GM12878 (cell line): ENCODE results near the gene ATP6V0E1. TPM values are rescaled to one million over a fixed set of nuclear protein-coding genes. Genes with fewer than 3 reads are reported as not detected.
"Not testable (repeated sequence)": the region's sequence is repeated elsewhere in the genome, so short reads cannot be mapped to it uniquely, and the experiment has no call there.

ENCODE experiments used
- ATAC-seq: fragments of 200-7000 bp; cut with Tn5 transposase; 3 replicates; pipeline ENCODE4 v1.9.1; 2020; ENCODE audit warnings: mild to moderate bottlenecking, moderate library complexity
- BruUV-seq: library from RNA; stranded (reverse); fragments of 400-500 nt; replicated peaks from 2 replicates; lab custom pipeline; 2021; lab: Mats Ljungman, UMichigan
- CTCF ChIA-PET: fragments of 300-600 bp; sonication (Branson Sonifier 250); formaldehyde crosslinking; extraction: SDS; loops from one replicate; lab custom pipeline; 2021; ENCODE audit warnings: inconsistent platforms; lab: Yijun Ruan, JAX
- POLR2A ChIA-PET: fragments of 350-600 bp; formaldehyde crosslinking; extraction: SDS; loops from one replicate; lab custom pipeline; 2021; ENCODE audit warnings: inconsistent platforms; lab: Charles Lee
- RAD21 ChIA-PET: fragments of 300-600 bp; sonication (Branson Sonifier 250); formaldehyde crosslinking; loops from one replicate; lab custom pipeline; 2023; ENCODE audit warnings: antibody characterized with exemption; ENCODE audit not compliant: unreplicated experiment; lab: Charles Lee
- SMC1A ChIA-PET: fragments of 300-600 bp; sonication (Branson Sonifier 250); formaldehyde crosslinking; loops from one replicate; lab custom pipeline; 2023; ENCODE audit not compliant: unreplicated experiment, uncharacterized antibody; lab: Charles Lee
- DNase-seq: peaks from one replicate; pipeline ENCODE4 v3.0.0-alpha.2; 2011; ENCODE audit warnings: low read depth, low spot score
- FAIRE-seq: peaks from 3 replicates; lab custom pipeline; 2011; peaks lifted over from hg19 to GRCh38; lab: Jason Lieb, UNC
- H2AFZ ChIP-seq: 2 replicates; pipeline ENCODE4 v1.6.0; 2011; ENCODE audit warnings: low read depth, low read length, control low read depth; ENCODE audit not compliant: control insufficient read depth
- H3K27ac ChIP-seq: 2 replicates; pipeline ENCODE4 v1.5.1; 2011; ENCODE audit warnings: control low read depth; ENCODE audit not compliant: control insufficient read depth, insufficient read depth
- H3K27me3 ChIP-seq, 2 experiments: replicated peaks in 1 of 2; 2 replicates each; pipeline versions ENCODE4 v1.6.0 to v1.6.1; 2011; ENCODE audit warnings: low read length in 1 of 2; ENCODE audit not compliant: control insufficient read depth in 2 of 2, insufficient read depth in 2 of 2
- H3K36me3 ChIP-seq, 2 experiments: 2 replicates each; pipeline ENCODE4 v1.5.1; 2011; ENCODE audit warnings: low read length in 1 of 2; ENCODE audit not compliant: control insufficient read depth in 2 of 2, insufficient read depth in 2 of 2
- H3K4me1 ChIP-seq: 2 replicates; pipeline ENCODE4 v1.6.1; 2011; ENCODE audit warnings: mild to moderate bottlenecking, low read length, moderate library complexity, mixed read lengths; ENCODE audit not compliant: control insufficient read depth, insufficient read depth
- H3K4me2 ChIP-seq: 2 replicates; pipeline ENCODE4 v1.6.0; 2011; ENCODE audit warnings: control low read depth; ENCODE audit not compliant: control insufficient read depth, insufficient read depth
- H3K4me3 ChIP-seq: fragments of 200-600 bp; sonication (generic); 2 replicates; pipeline ENCODE4 v1.5.1; 2016
- H3K79me2 ChIP-seq: 2 replicates; pipeline ENCODE4 v1.6.0; 2011; ENCODE audit warnings: low read length; ENCODE audit not compliant: control insufficient read depth, insufficient read depth
- H3K9ac ChIP-seq: 2 replicates; pipeline ENCODE4 v1.8.0; 2011; ENCODE audit warnings: low read length, control low read depth, mixed read lengths; ENCODE audit not compliant: control insufficient read depth, insufficient read depth
- H3K9me3 ChIP-seq: replicated peaks from 3 replicates; pipeline ENCODE4 v1.5.1; 2011; ENCODE audit warnings: mild to moderate bottlenecking, low read length; ENCODE audit not compliant: control insufficient read depth, insufficient read depth
- H4K20me1 ChIP-seq: 2 replicates; pipeline ENCODE4 v1.6.0; 2011; ENCODE audit not compliant: control insufficient read depth, insufficient read depth
- CHD2 ChIP-seq: IDR thresholded peaks from 2 replicates; pipeline ENCODE4 v1.6.1; 2011; ENCODE audit warnings: low read depth, low read length, improper control_type of control experiment, borderline replicate concordance
- CREB1 ChIP-seq: IDR thresholded peaks from 2 replicates; pipeline ENCODE4 v1.6.1; 2012; ENCODE audit warnings: low read depth, mild to moderate bottlenecking, inconsistent platforms
- FOXK2 ChIP-seq: fragments of 450-650 bp; IDR thresholded peaks from 2 replicates; pipeline ENCODE4 v1.6.1; 2017; ENCODE audit warnings: mild to moderate bottlenecking, moderate library complexity
- GATAD2B ChIP-seq: fragments of 450-650 bp; conservative IDR thresholded peaks from 2 replicates; pipeline ENCODE4 v1.6.1; 2017; ENCODE audit warnings: low read depth, mild to moderate bottlenecking, moderate library complexity
- RCOR1 ChIP-seq: conservative IDR thresholded peaks from 2 replicates; pipeline ENCODE4 v1.6.1; 2012; ENCODE audit warnings: low read depth, low read length, improper control_type of control experiment
- WGBS: methylation state at CpG from one replicate; pipeline ENCODE4 v1.1.6; 2016; ENCODE audit warnings: low lambda C conversion rate; ENCODE audit not compliant: insufficient replicate concordance, insufficient coverage; ENCODE audit errors: missing lambda C conversion rate; 5-methylcytosine and 5-hydroxymethylcytosine counted together
- in situ Hi-C: fragments of 300-500 bp; cut with MboI; formaldehyde crosslinking; loops from 9 replicates; pipeline ENCODE4 v1.14.3; 2018; ENCODE audit warnings: mixed read lengths
- intact Hi-C: fragments of 100-400 bp; cut with micrococcal nuclease; formaldehyde crosslinking; loops from one replicate; pipeline ENCODE4 v1.14.2; 2022; ENCODE audit not compliant: unreplicated experiment
- polyA plus RNA-seq, 11 experiments: library from polyadenylated mRNA; depleted of rRNA in 4 of 11; unstranded in 6 of 11; stranded (reverse) in 5 of 11; fragments of >200 nt; fragmentation: Nextera tagmentation in 4 of 11; fragmentation: Illumina TruSeq in 1 of 11; extraction: Ambion mirVana in 4 of 11; extraction: Trizol in 1 of 11; gene quantifications; 1 replicate in 1 of 11; 2 replicates in 10 of 11; pipeline versions ENCODE4 v1.2.1 to v1.2.3, GENCODE V29; 2011 to 2016; ENCODE audit warnings: inconsistent platforms in 2 of 11, missing spikeins in 2 of 11, low read depth in 1 of 11
- small RNA-seq: library from RNA; depleted of rRNA; stranded (forward); fragments of <200 nt; gene quantifications from one replicate; pipeline ENCODE3, GENCODE V24; 2014
- total RNA-seq, 4 experiments: library from RNA; depleted of rRNA in 3 of 4; stranded (reverse); fragments of >200 nt in 3 of 4; fragmentation: Illumina TruSeq in 1 of 4; extraction: Trizol in 1 of 4; gene quantifications; 2 replicates each; pipeline versions ENCODE4 v1.2.1 to v1.2.3, GENCODE V29; 2013 to 2021

Gene ATP6V0E1
- total and polyA plus RNA-seq, 10 of the 15 experiments (the other 5 are each of a cell fraction or from before 2014, with no cell fraction given) = 143 to 787 (median 306) TPM

DNA sequence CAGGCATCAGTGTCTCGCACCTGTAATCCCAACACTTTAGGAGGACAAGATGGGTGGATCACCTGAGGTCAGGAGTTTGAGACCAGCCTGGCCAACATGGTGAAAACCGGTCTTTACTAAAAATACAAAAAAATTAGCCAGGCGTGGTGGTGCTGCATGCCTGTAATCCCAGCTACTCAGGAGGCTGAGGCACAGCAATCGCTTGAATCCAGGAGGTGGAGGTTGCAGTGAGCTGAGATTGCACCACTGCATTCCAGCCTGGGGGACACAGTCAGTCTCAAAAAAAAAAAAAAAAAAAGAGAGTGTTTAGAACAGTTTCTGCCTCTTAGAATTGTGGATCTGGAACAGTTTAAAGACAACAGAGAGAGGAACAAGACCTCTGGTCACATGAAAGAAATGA is 92.9 kb downstream of the ATP6V0E1 start:
- intact Hi-C loops, H3K27ac ChIP-seq, H3K4me1 ChIP-seq, ATAC-seq, RAD21 ChIA-PET, H3K9me3 ChIP-seq, FAIRE-seq, H2AFZ ChIP-seq, in situ Hi-C loops, H3K36me3 ChIP-seq, H3K4me2 ChIP-seq, H4K20me1 ChIP-seq, H3K9ac ChIP-seq, CTCF ChIA-PET, SMC1A ChIA-PET, DNase-seq, H3K4me3 ChIP-seq, BruUV-seq, H3K79me2 ChIP-seq, H3K27me3 ChIP-seq: not testable (repeated sequence)
- 100% methylated on average over 4 of the region's 4 CpGs for WGBS
- POLR2A ChIA-PET = interaction anchor here (0.6 kb wide), 2 partner anchors 860 to 1461 kb away, joined by 4 to 8 read pairs; no protein-coding TSS in a partner anchor

DNA sequence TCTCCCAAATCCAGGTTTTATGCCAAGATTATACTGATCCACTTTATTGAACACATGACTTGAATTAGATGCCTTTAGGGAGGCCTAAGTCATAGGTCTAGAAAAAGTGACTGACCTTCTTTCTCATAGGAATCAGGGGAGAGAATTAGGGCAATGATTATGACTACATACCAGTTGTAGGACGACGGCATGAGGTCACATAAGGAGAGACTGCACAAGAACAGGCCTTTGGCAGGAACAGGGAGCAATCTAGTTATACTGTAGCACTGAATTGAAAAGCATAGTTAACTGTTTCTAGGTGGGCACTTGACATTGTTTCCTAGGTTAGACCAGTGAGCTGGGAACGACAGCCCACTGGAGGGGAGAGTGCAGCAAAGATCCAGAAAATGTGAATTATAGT is 95.3 kb downstream of the ATP6V0E1 start:
- intact Hi-C loops = no loop called here
- H3K79me2 ChIP-seq = no peaks in the 10 kb centered on the region
- H3K9ac ChIP-seq = no peak overlapping the region
- RAD21 ChIA-PET = no interaction called here
- BruUV-seq = no TSS peak
- no peak for DNase-seq
- H3K4me3 ChIP-seq = no peak overlapping the region
- H3K27me3 ChIP-seq = no peaks in the 10 kb centered on the region
- FAIRE-seq = no peak
- H3K27ac ChIP-seq = no peak overlapping the region
- no peaks in the 10 kb centered on the region for H3K9me3 ChIP-seq
- H3K4me1 ChIP-seq = no peaks in the 10 kb centered on the region
- TF ChIP-seq FOXK2 (no peak), GATAD2B (no peak), CHD2 (no peak), CREB1 (no peak), RCOR1 (no peak)
- TF ChIP-seq, all 136 proteins: peak for 0
- ChIA-PET POLR2A (interaction anchor here (0.6 kb wide), 1 partner anchor 81 kb away, joined by 4 read pairs; no protein-coding TSS in a partner anchor), CTCF (no interaction called here), SMC1A (interaction anchor here (1.0 kb wide), 1 partner anchor 22 kb away, joined by 3 read pairs; no protein-coding TSS in a partner anchor)
- ATAC-seq = no peak
- Histone ChIP-seq H3K4me2 (no peak overlapping the region), H4K20me1 (no peaks in the 10 kb centered on the region), H3K36me3 (peaks cover 0 to 2% of the 10 kb centered on the region in 2 experiments; a peak in 1 of 4 replicates), H2AFZ (no peak overlapping the region)
- WGBS = 96% methylated on average over 3 of the region's 3 CpGs
- in situ Hi-C loops = no loop called here

Small RNAs within 50 kb of the gene (small RNA-seq; reads per million reads assigned to genes)
- gene RF00019 = not detected
- 11.8 reads per million, percentile 96 among the genes with 10 or more reads in this experiment for gene SNORA74B

Other genes starting within 250 kb of the ATP6V0E1 start
- 5.8 and 6.2 TPM in 2 replicates for gene DUSP1, start 212.6 kb upstream of the ATP6V0E1 start, total RNA-seq (2014; rRNA removed)
- gene DUSP1, start 212.6 kb upstream of the ATP6V0E1 start, total RNA-seq (2014; rRNA removed; fragmentation: Illumina TruSeq; extraction: Trizol) = 2.0 and 2.5 TPM in 2 replicates
- 5.0 and 5.3 TPM in 2 replicates for gene DUSP1, start 212.6 kb upstream of the ATP6V0E1 start, total RNA-seq (2021)
- 3.0 and 4.0 TPM in 2 replicates for gene DUSP1, start 212.6 kb upstream of the ATP6V0E1 start, polyA plus RNA-seq (2011; rRNA removed)
- gene DUSP1, start 212.6 kb upstream of the ATP6V0E1 start, polyA plus RNA-seq (2014; fragmentation: Illumina TruSeq; extraction: Trizol) = 1.0 and 2.0 TPM in 2 replicates
- 1 to 10 TPM; 1.4 to 1.9 TPM for gene DUSP1, start 212.6 kb upstream of the ATP6V0E1 start, polyA plus RNA-seq (2014; fragmentation: Nextera tagmentation; extraction: Ambion mirVana)
- 3.5 and 4.1 TPM in 2 replicates for gene DUSP1, start 212.6 kb upstream of the ATP6V0E1 start, polyA plus RNA-seq (2014; rRNA removed)
- 1 to 10 TPM; 3.9 to 5.4 TPM for gene DUSP1, start 212.6 kb upstream of the ATP6V0E1 start, polyA plus RNA-seq (2016; fragmentation: Nextera tagmentation; extraction: Ambion mirVana)
- 77.0 and 86.2 TPM in 2 replicates for gene ERGIC1, start 149.5 kb upstream of the ATP6V0E1 start, total RNA-seq (2014; rRNA removed)
- gene ERGIC1, start 149.5 kb upstream of the ATP6V0E1 start, total RNA-seq (2014; rRNA removed; fragmentation: Illumina TruSeq; extraction: Trizol) = 70.6 and 71.3 TPM in 2 replicates
- 90.0 and 97.6 TPM in 2 replicates for gene ERGIC1, start 149.5 kb upstream of the ATP6V0E1 start, total RNA-seq (2021)
- 56.1 and 81.2 TPM in 2 replicates for gene ERGIC1, start 149.5 kb upstream of the ATP6V0E1 start, polyA plus RNA-seq (2011; rRNA removed)
- gene ERGIC1, start 149.5 kb upstream of the ATP6V0E1 start, polyA plus RNA-seq (2014; fragmentation: Illumina TruSeq; extraction: Trizol) = 78.1 and 104 TPM in 2 replicates
- gene ERGIC1, start 149.5 kb upstream of the ATP6V0E1 start, polyA plus RNA-seq (2014; fragmentation: Nextera tagmentation; extraction: Ambion mirVana) = 10 to 100 TPM in 1 of 2 experiments, 1 to 10 TPM in 1; 8.8 to 21.0 TPM
- 88.7 and 88.8 TPM in 2 replicates for gene ERGIC1, start 149.5 kb upstream of the ATP6V0E1 start, polyA plus RNA-seq (2014; rRNA removed)
- gene ERGIC1, start 149.5 kb upstream of the ATP6V0E1 start, polyA plus RNA-seq (2016; fragmentation: Nextera tagmentation; extraction: Ambion mirVana) = 10 to 100 TPM; 26.3 to 28.6 TPM
- gene RPL26L1, start 24.3 kb upstream of the ATP6V0E1 start, total RNA-seq (2014; rRNA removed) = 61.5 and 64.4 TPM in 2 replicates
- 89.2 and 92.8 TPM in 2 replicates for gene RPL26L1, start 24.3 kb upstream of the ATP6V0E1 start, total RNA-seq (2014; rRNA removed; fragmentation: Illumina TruSeq; extraction: Trizol)
- gene RPL26L1, start 24.3 kb upstream of the ATP6V0E1 start, total RNA-seq (2021) = 61.1 and 67.2 TPM in 2 replicates
- 121 and 139 TPM in 2 replicates for gene RPL26L1, start 24.3 kb upstream of the ATP6V0E1 start, polyA plus RNA-seq (2011; rRNA removed)
- gene RPL26L1, start 24.3 kb upstream of the ATP6V0E1 start, polyA plus RNA-seq (2014; fragmentation: Illumina TruSeq; extraction: Trizol) = 76.4 and 93.7 TPM in 2 replicates
- 100 to 1,000 TPM; 326 to 331 TPM for gene RPL26L1, start 24.3 kb upstream of the ATP6V0E1 start, polyA plus RNA-seq (2014; fragmentation: Nextera tagmentation; extraction: Ambion mirVana)
- 83.3 and 97.2 TPM in 2 replicates for gene RPL26L1, start 24.3 kb upstream of the ATP6V0E1 start, polyA plus RNA-seq (2014; rRNA removed)
- gene RPL26L1, start 24.3 kb upstream of the ATP6V0E1 start, polyA plus RNA-seq (2016; fragmentation: Nextera tagmentation; extraction: Ambion mirVana) = 100 to 1,000 TPM; 183 TPM
- 6.0 and 9.0 TPM in 2 replicates for gene CREBRF, start 72.6 kb downstream of the ATP6V0E1 start, total RNA-seq (2014; rRNA removed)
- gene CREBRF, start 72.6 kb downstream of the ATP6V0E1 start, total RNA-seq (2014; rRNA removed; fragmentation: Illumina TruSeq; extraction: Trizol) = 6.5 and 6.6 TPM in 2 replicates
- gene CREBRF, start 72.6 kb downstream of the ATP6V0E1 start, total RNA-seq (2021) = 6.4 and 7.6 TPM in 2 replicates
- gene CREBRF, start 72.6 kb downstream of the ATP6V0E1 start, polyA plus RNA-seq (2011; rRNA removed) = 12.7 and 18.9 TPM in 2 replicates
- 4.7 and 5.0 TPM in 2 replicates for gene CREBRF, start 72.6 kb downstream of the ATP6V0E1 start, polyA plus RNA-seq (2014; fragmentation: Illumina TruSeq; extraction: Trizol)
- 1 to 10 TPM; 1.2 to 1.4 TPM for gene CREBRF, start 72.6 kb downstream of the ATP6V0E1 start, polyA plus RNA-seq (2014; fragmentation: Nextera tagmentation; extraction: Ambion mirVana)
- 3.2 and 5.7 TPM in 2 replicates for gene CREBRF, start 72.6 kb downstream of the ATP6V0E1 start, polyA plus RNA-seq (2014; rRNA removed)
- gene CREBRF, start 72.6 kb downstream of the ATP6V0E1 start, polyA plus RNA-seq (2016; fragmentation: Nextera tagmentation; extraction: Ambion mirVana) = 1 to 10 TPM; 1.6 TPM
- gene BNIP1, start 160.8 kb downstream of the ATP6V0E1 start, total RNA-seq (2014; rRNA removed) = 26.9 and 28.6 TPM in 2 replicates
- gene BNIP1, start 160.8 kb downstream of the ATP6V0E1 start, total RNA-seq (2014; rRNA removed; fragmentation: Illumina TruSeq; extraction: Trizol) = 24.4 and 25.6 TPM in 2 replicates
- gene BNIP1, start 160.8 kb downstream of the ATP6V0E1 start, total RNA-seq (2021) = 18.9 and 20.5 TPM in 2 replicates
- gene BNIP1, start 160.8 kb downstream of the ATP6V0E1 start, polyA plus RNA-seq (2011; rRNA removed) = 29.2 and 32.6 TPM in 2 replicates
- gene BNIP1, start 160.8 kb downstream of the ATP6V0E1 start, polyA plus RNA-seq (2014; fragmentation: Illumina TruSeq; extraction: Trizol) = 30.8 and 34.5 TPM in 2 replicates
- 10 to 100 TPM; 56.3 to 62.5 TPM for gene BNIP1, start 160.8 kb downstream of the ATP6V0E1 start, polyA plus RNA-seq (2014; fragmentation: Nextera tagmentation; extraction: Ambion mirVana)
- gene BNIP1, start 160.8 kb downstream of the ATP6V0E1 start, polyA plus RNA-seq (2014; rRNA removed) = 23.1 and 26.3 TPM in 2 replicates
- gene BNIP1, start 160.8 kb downstream of the ATP6V0E1 start, polyA plus RNA-seq (2016; fragmentation: Nextera tagmentation; extraction: Ambion mirVana) = 10 to 100 TPM; 23.9 to 25.0 TPM